ENCODE results near the gene TPK1.

- TF ChIP-seq CTCF (IDR thresholded peaks at IDR 0.05), result no peak
- TF ChIP-seq POLR2AphosphoS5 (IDR thresholded peaks at IDR 0.05), result no peak
- TF ChIP-seq POLR2A (IDR thresholded peaks at IDR 0.05), result no peak
Observed at GRCh38 chr7:144747936-144748335, 87.9 kb downstream of the TPK1 start.
